Activated T-cell treated with anti-CD3 and anti-CD28 coated beads for 4 hours (primary cell): ENCODE results near the gene IRAK1.

Experiments used
- DNase-seq: peaks from one replicate; pipeline ENCODE4 v3.0.0-alpha.2; 2020

The IRAK1 gene

GRCh38 chrX:154040307-154040756, 20.6 kb upstream of the IRAK1 start:
- DNase-seq = no peak

DNA sequence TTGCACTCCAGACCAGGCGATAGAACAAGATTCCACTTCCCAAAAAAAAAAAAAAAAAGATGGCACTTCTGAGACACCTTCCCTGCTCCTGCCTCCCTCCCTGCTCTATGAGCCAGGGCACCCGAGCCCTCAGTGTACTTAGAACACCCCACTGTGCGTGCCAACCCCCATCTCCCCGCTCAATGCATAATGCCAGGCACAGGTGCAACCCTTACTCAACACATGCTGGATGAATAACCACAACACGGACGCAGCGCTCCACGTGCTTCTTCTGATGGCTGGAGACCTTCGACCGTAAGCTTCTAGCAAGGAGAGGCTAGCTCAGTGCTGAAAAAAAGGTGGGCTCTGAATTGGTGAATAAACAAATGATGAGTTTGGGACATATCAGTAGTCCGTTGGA, 19.9 kb upstream of the IRAK1 start:
- DNase-seq = no peak

- no peak for DNase-seq
Measured at GRCh38 chrX:154038656-154039055, 19.0 kb upstream of the IRAK1 start.

DNA sequence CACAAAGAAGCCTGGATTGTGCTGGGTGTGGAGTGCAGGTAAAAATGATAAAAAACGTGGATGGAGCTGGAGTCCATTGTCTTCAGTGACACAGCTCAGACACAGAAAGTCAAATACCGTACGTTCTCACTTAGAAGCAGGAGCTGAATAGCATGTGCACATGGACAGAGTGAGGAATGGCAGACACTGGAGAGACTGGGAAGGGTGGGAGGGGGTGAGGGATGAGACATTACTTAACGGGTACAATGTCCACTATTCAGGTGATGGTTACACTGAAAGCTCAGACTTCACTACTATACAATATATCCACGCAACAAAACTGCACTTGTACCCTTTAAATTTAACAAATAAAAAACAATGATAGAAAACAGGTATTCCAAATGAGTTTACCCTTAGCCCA, 18.1 kb upstream of the IRAK1 start:
- DNase-seq = no peak

GRCh38 chrX:154036513-154036912, 16.8 kb upstream of the IRAK1 start:
- DNase-seq = no peak

DNA sequence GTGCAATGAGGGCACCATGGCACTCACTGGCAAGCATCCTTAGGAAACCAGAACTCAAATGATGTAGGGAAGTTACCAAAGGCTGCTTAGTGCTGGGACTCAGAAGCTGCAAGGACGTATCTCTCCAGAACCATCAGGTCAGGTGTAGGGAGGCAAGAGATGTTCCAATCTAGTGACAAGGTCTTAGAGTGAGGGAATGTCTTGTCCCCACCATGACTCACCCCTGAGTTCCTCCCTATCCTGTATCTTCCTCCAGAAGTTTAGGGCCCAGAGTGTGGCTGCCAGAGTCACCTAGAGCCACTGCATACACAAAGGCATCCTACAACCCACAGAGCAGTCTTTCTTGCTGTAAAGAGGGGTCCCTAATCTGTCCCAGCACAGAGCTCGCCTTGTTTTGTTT, 14.1 kb upstream of the IRAK1 start:
- DNase-seq = no peak

DNA sequence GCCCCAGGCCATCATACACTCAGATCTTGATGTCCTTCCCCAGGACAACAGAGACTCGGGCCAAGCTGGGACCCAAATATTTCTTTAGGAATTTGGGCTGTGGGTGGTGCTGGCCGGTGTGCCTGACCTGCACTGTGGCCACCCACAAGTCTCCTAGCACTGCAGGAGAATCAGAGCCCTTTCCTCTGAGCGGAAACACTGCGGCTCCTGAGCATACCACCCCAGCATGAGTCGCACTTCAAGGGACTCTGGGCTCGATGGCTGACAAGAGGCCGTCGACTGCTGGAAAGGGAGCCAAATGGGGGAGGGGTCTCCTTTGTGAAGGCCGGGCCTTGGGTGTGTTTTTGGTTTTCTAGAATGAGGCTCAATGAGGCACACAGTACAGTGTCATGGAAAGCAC, 13.0 kb upstream of the IRAK1 start:
- no peak for DNase-seq

DNA sequence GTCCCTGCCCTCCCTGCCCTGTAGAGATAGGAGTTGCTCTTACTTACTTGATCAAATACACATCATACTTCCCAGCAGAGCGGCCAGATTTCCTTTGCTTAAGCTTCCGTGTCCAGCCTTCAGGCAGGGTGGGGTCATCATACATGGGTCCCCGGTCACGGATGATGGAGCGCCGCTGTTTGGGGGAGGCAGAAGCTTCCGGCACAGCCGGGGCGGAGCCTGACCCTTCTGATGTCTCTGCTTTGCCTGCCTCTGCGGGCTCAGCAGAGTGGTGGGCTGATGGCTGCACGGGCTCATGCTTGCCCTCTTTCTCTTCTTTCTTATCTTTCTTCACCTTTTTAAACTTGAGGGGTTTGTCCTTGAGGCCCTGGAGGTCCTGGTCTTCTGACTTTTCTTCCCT, 12.5 kb upstream of the IRAK1 start:
- no peak for DNase-seq

- DNase-seq = no peak
Measured at GRCh38 chrX:154030715-154031305, 11.1 kb upstream of the IRAK1 start.

DNA sequence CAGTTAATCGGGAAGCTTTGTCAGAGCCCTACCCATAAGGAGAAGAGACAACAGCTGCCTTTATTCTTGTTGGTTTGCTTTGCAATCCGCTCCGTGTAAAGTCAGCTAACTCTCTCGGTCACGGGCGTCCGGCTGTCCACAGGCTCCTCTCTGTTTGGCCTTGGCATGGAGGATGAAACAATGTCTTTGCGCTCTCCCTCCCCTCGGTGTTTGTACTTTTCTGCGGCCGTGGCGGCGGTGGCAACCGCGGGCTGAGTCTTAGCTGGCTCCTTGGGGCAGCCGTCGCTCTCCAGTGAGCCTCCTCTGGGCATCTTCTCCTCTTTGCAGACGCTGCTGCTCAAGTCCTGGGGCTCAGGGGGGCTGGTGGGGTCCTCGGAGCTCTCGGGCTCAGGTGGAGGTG, 10.6 kb upstream of the IRAK1 start:
- no peak for DNase-seq

- DNase-seq = no peak
Measured at GRCh38 chrX:154029439-154029838, 9.7 kb upstream of the IRAK1 start.

DNA sequence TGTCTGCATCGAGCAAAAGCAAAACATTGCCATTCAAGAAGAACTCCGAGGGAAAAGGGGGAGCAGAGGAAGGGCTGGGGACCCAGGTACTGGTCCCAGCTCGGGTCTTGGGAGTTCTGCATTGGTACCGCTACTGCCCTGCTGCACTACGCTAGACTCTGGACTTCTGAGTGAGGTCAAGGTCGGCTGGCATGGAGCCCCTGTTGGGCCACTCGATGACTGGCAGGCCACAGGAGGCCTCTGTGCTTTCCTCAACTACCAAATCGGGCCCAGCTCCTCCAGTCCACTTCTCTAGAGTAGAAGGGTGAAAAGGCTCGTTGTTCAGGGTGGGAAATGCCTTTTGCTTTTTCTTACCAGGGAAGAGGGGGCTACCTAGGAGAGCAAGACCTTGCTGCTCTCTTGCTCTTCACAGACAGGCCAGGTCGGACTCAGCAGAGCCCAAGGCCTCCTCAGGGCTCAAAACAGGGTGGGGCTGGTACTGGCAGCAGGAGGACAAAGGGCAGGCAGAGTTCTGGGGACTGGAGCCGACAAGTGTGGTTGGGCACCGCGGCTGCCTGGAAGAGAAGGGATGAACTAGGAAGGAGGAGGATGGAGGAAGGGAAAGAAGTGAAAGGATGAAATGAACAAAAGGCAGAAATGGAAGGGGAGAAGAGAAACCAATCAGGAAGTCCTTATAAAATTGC, 8.9 kb upstream of the IRAK1 start:
- DNase-seq = no peak

DNA sequence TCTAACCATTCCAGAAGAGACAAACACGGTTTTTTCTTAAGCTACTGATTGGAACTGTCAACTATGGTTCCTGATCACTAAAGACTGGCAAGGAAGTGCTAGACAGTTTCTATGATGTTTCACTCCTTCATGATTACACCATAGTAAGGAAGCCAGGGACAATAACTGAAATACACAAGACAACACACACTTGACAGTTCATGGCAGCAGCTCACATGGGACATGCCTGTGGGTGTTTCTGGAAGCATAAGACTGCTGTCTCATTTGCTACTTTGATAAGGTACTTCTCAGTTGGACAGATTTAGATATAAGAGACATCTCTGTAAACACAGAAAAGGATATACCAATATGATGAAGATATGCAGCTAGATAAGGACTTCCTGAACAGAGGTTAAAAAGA, 8.3 kb upstream of the IRAK1 start:
- no peak for DNase-seq

DNA sequence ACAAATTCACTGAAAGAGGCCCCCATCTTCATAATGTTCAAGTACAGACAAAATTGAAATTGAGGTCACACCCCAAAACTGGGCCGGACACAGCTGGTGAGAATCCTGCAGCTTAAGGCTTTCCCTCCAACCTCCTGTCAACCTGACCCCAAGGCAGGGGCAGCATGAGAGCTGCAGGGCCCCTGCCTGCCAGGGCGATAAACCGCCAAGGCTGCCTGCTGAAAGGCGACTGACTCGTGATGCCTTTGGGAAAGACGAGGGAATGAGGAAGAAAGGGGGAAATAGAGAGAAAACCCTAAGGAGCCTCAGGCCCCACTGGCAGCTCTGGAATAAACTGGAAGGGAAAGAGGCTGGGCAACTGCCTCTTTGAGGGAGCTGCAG, 7.3 kb upstream of the IRAK1 start:
- DNase-seq = no peak

DNA sequence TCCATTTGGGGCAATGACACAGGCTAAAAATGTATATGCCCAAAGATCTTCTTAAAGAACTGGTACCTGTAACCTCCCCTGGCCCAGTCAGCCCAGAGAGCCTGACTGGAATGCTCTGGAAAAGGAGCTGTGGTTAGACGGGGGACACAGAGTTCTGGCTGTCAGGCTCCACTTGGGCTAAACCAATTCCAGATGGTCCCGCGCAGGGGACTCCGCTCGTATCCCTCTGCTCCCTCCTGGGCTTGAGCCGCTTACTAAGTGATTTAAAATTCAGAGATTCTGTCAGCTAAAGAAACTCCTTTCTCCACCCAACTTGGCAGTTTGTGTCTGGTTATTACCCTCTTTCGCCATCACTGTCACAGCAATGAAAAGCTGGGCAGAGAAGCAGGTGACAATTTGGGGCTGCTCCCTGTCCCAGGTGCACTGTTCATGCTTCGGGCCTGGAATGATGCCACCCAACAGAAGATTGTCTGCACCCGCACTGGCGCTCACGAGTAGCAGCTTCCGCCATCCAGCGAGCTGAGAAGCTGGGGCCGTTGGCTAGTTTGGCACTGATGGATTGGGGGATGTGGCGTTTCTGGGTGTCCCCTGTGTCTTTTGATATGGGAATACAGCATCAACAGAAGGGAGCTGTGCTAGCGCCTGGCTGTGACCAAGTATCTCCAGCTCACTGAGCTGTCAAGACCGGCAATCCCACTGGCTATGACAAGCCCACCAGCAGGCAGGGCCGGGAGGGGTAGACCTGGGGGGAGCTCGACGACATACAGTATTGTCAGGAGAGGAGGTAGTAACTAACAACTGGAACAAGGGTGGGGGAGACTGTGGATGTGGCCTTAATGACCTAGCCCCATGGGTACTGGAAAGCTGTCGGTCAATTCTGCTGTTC, 6.7 kb upstream of the IRAK1 start:
- no peak for DNase-seq

DNA sequence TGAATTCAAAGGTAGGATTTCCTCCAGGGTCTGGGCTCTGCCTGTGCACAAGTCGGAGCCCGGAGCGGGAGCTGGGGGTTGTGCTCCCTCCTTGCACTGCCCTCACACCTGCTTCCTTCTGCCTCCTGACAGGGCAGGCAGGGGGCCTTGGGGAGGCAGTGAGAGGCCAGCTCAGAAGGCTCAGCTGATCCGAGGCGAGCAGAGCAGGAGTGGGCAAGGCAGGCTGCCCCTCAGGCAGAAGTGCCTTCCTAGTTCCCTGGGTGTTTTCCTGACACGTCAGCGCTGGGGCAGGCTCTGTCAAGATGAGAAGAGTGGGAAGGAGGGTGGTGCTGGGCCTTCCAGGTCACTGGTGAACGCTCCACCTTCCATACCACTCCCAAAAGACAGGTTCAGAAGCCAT, 5.5 kb upstream of the IRAK1 start:
- no peak for DNase-seq

- DNase-seq = no peak
Measured at GRCh38 chrX:154024271-154024670, 4.6 kb upstream of the IRAK1 start.

DNA sequence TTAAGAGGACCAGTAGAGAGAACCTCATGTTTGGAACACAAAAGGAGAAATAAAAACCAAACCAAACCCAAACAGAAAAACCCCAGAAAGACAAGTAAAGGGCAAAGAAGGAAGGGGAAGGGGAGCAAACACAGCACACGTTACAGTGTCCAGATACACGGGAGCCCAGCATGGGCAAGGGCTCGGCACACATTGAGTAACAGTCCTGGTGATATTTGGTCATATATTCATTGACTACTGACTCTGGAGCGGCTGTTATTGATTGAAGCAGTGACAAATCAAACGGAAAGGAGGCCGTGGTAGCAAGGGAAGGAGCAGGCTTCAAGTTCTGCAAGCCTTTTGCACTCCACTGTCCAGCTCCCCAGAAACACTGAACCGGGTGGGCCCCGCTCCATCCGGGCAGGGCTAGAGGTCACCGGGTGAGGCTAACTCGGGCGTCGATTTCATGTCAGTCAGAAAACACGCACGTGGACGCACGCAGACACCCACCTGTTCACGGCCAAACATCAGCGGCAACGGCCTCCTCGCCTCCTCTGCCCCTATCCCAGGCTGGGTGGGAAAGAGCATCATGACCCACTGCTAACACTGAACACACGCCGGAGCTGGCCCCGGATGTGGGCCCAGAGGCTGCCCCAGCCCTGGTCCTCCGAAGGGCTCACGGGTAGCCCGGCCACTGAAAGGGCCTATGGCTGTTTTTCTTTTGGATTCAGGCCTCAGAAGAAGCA, 3.7 kb upstream of the IRAK1 start:
- DNase-seq = no peak

- no peak for DNase-seq
Measured at GRCh38 chrX:154022108-154022507, 2.4 kb upstream of the IRAK1 start.

- no peak for DNase-seq
Measured at GRCh38 chrX:154021131-154021611, 1.5 kb upstream of the IRAK1 start.

- no peak for DNase-seq
Measured at GRCh38 chrX:154020536-154021115, 924 bp upstream of the IRAK1 start.

- no peak for DNase-seq
Measured at GRCh38 chrX:154019061-154019621, 561 bp downstream of the IRAK1 start.
